Kidney (tissue), 14 donors: ENCODE data around the gene HNF1B. TPM values are rescaled to one million over a fixed set of nuclear protein-coding genes. Genes with fewer than 3 reads are reported as not detected.
A peak's percentile ranks its signal among the peaks of the same experiment; 100 is the strongest.

Experiments used
- DNase-seq, 5 donors: peaks; one replicate each; pipeline ENCODE4 v3.0.0-alpha.2; 2013 to 2020
- FAIRE-seq: peaks from 2 replicates; lab custom pipeline; 2012; peaks lifted over from hg19 to GRCh38; lab: Jason Lieb, UNC
- H3K27ac ChIP-seq, 2 donors: one replicate each; pipeline ENCODE4 v1.7.0; 2013; ENCODE audit warnings: low read depth in 2 of 2, low read length in 2 of 2, inconsistent platforms in 1 of 2
- H3K27me3 ChIP-seq: one replicate; pipeline ENCODE4 v1.7.1; 2013; ENCODE audit warnings: low read length, inconsistent platforms; ENCODE audit not compliant: control insufficient read depth, insufficient read depth
- H3K36me3 ChIP-seq, 3 donors: one replicate each; pipeline versions ENCODE4 v1.7.0 to v1.7.1; 2013; ENCODE audit warnings: low read length in 3 of 3, control low read depth in 1 of 3, inconsistent platforms in 1 of 3; ENCODE audit not compliant: insufficient read depth in 3 of 3, control insufficient read depth in 2 of 3
- H3K4me1 ChIP-seq, 3 donors: one replicate each; pipeline versions ENCODE4 v1.7.0 to v1.7.1; 2013; ENCODE audit warnings: low read length in 3 of 3, inconsistent platforms in 1 of 3, low read depth in 1 of 3; ENCODE audit not compliant: control insufficient read depth in 2 of 3, insufficient read depth in 2 of 3
- H3K4me3 ChIP-seq, 3 donors: one replicate each; pipeline versions ENCODE4 v1.7.0 to v1.8.1; 2013; ENCODE audit warnings: low read length in 3 of 3, control low read depth in 1 of 3, inconsistent platforms in 1 of 3
- H3K9ac ChIP-seq, 3 donors: one replicate each; pipeline versions ENCODE4 v1.7.0 to v1.7.1; 2013; ENCODE audit warnings: low read length in 3 of 3, control low read depth in 1 of 3, inconsistent platforms in 1 of 3
- H3K9me3 ChIP-seq, 3 donors: one replicate each; pipeline versions ENCODE4 v1.7.0 to v1.7.1; 2013; ENCODE audit warnings: low read length in 3 of 3, control low read depth in 1 of 3, inconsistent platforms in 1 of 3; ENCODE audit not compliant: control insufficient read depth in 2 of 3, insufficient read depth in 1 of 3
- CTCF ChIP-seq: IDR thresholded peaks from 3 replicates; pipeline ENCODE4 v1.5.1; 2012; ENCODE audit warnings: mild to moderate bottlenecking, moderate library complexity, borderline replicate concordance; ENCODE audit not compliant: insufficient read depth; ENCODE audit errors: extremely low read depth
- intact Hi-C: fragments of 100-400 bp; cut with DNase I; formaldehyde crosslinking; loops from one replicate; pipeline ENCODE4 v1.11.1; 2022
- polyA plus RNA-seq: library from polyadenylated mRNA; stranded (reverse); fragments of 350-450 nt; fragmentation: Illumina TruSeq; extraction: RNeasy Lipid Tissue Mini Kit (QIAGEN cat#74804); gene quantifications from one replicate; pipeline ENCODE4 v1.2.3, GENCODE V29; 2014; ENCODE audit warnings: low read depth, low replicate concordance; ENCODE audit not compliant: insufficient read depth
- total RNA-seq: library from RNA; stranded (reverse); fragmentation: NEBNext Ultra II Directional; extraction: Animal tissue kit (Norgen Biotek cat#: 25700); gene quantifications from one replicate; pipeline ENCODE4 v1.2.1, GENCODE V29; 2021
- donor health status: control.
- donor health status: control.
- donor health status: control.
- donor health status: control.
- donor health status: control.
- donor health status: DM: yes; HTN: yes; CAD: no.
- donor health status: Normal renal cell carcinoma (clear cell type).

Gene HNF1B
- total and polyA plus RNA-seq, 2 donors from 2014 or later: 84.1 to 185 TPM

GRCh38 chr17:37719866-37720265, 25.0 kb downstream of the HNF1B start:
- Histone ChIP-seq H3K36me3 (peaks cover 0 to 48% (median 23%) of the 10 kb centered on the region in 3 donors), H3K9me3 (no peaks in the 10 kb centered on the region), H3K9ac (no peak overlapping the region), H3K27ac (no peak overlapping the region), H3K27me3 (no peaks in the 10 kb centered on the region), H3K4me1 (peaks cover 0 to 32% (median 17%) of the 10 kb centered on the region in 3 donors), H3K4me3 (no peak overlapping the region)
- intact Hi-C loops: no loop called here
- DNase-seq (no peak), FAIRE-seq (no peak)
- TF ChIP-seq CTCF: no peak

GRCh38 chr17:37718324-37719048, 26.4 kb downstream of the HNF1B start:
- no peak overlapping the region for H3K9ac ChIP-seq
- H3K27me3 ChIP-seq: no peaks in the 10 kb centered on the region
- no peak overlapping the region for H3K27ac ChIP-seq
- H3K9me3 ChIP-seq: no peaks in the 10 kb centered on the region
- intact Hi-C loops: no loop called here
- FAIRE-seq (no peak), DNase-seq (no peak)
- no peak overlapping the region for H3K4me3 ChIP-seq
- peaks cover 0 to 38% (median 30%) of the 10 kb centered on the region in 3 donors for H3K4me1 ChIP-seq
- H3K36me3 ChIP-seq: peaks cover 0 to 46% (median 23%) of the 10 kb centered on the region in 3 donors
- no peak for TF ChIP-seq CTCF

GRCh38 chr17:37717627-37718323, 27.1 kb downstream of the HNF1B start:
- Histone ChIP-seq H3K9ac (peak overlapping the region in 1 of 3 donors; percentile 21), H3K27me3 (no peaks in the 10 kb centered on the region), H3K27ac (peak overlapping the region; percentile 1 to 62), H3K4me1 (peaks cover 0 to 41% (median 30%) of the 10 kb centered on the region in 3 donors), H3K36me3 (peaks cover 0 to 46% (median 23%) of the 10 kb centered on the region in 3 donors), H3K9me3 (no peaks in the 10 kb centered on the region), H3K4me3 (no peak overlapping the region)
- DNase-seq: no peak
- no peak for TF ChIP-seq CTCF
- intact Hi-C loops: no loop called here
- no peak for FAIRE-seq
